GM23338 (cell line): ENCODE measurements around the gene AMZ1. TPM values are rescaled to one million over a fixed set of nuclear protein-coding genes. Genes with fewer than 3 reads are reported as not detected.
A peak's percentile ranks its signal among the peaks of the same experiment; 100 is the strongest.
"Not testable (repeated sequence)": the region's sequence is repeated elsewhere in the genome, so short reads cannot be mapped to it uniquely, and the experiment has no call there.

Source experiments
- ATAC-seq: fragments of 200-7000 bp; cut with Tn5 transposase; 3 replicates; pipeline ENCODE4 v1.9.1; 2020
- DNase-seq: peaks from one replicate; pipeline ENCODE4 v3.0.0-alpha.2; 2015; ENCODE audit warnings: low spot score
- H2AFZ ChIP-seq: fragments of 200-600 bp; sonication (generic); 2 replicates; pipeline ENCODE4 v1.8.0; 2016; ENCODE audit warnings: antibody characterized with exemption, mild to moderate bottlenecking, moderate library complexity
- H3F3A ChIP-seq: fragments of 200-600 bp; sonication (generic); replicated peaks from 2 replicates; pipeline ENCODE4 v1.8.0; 2017; ENCODE audit warnings: antibody characterized with exemption, mixed run types, low read depth
- H3K27ac ChIP-seq: fragments of 200-600 bp; sonication (generic); 2 replicates; pipeline ENCODE4 v1.6.1; 2016; ENCODE audit warnings: low read depth
- H3K27me3 ChIP-seq: fragments of 200-600 bp; sonication (generic); 2 replicates; pipeline ENCODE4 v1.8.0; 2016; ENCODE audit warnings: mild to moderate bottlenecking, mixed run types, moderate library complexity; ENCODE audit not compliant: insufficient read depth
- H3K36me3 ChIP-seq: fragments of 200-600 bp; sonication (generic); 2 replicates; pipeline ENCODE4 v1.8.0; 2016; ENCODE audit warnings: mild to moderate bottlenecking; ENCODE audit not compliant: insufficient read depth
- H3K4me1 ChIP-seq: fragments of 200-600 bp; sonication (generic); 2 replicates; pipeline ENCODE4 v1.8.0; 2016; ENCODE audit warnings: mild to moderate bottlenecking, moderate library complexity; ENCODE audit not compliant: insufficient read depth
- H3K4me2 ChIP-seq: fragments of 200-600 bp; sonication (generic); 2 replicates; pipeline ENCODE4 v1.7.1; 2017; ENCODE audit warnings: mixed run types
- H3K4me3 ChIP-seq: fragments of 200-600 bp; sonication (generic); 2 replicates; pipeline ENCODE4 v1.6.1; 2016; ENCODE audit warnings: mixed run types
- H3K79me2 ChIP-seq: fragments of 200-600 bp; sonication (generic); replicated peaks from 2 replicates; pipeline ENCODE4 v1.8.0; 2017; ENCODE audit warnings: mild to moderate bottlenecking; ENCODE audit not compliant: insufficient read depth
- H3K9me2 ChIP-seq: fragments of 200-600 bp; sonication (generic); 2 replicates; pipeline ENCODE4 v1.8.0; 2017; ENCODE audit not compliant: insufficient read depth
- H4K20me1 ChIP-seq: fragments of 200-600 bp; sonication (generic); replicated peaks from 2 replicates; pipeline ENCODE4 v1.8.0; 2017; ENCODE audit warnings: mild to moderate bottlenecking; ENCODE audit not compliant: insufficient read depth
- H3K27ac Mint-ChIP-seq: 2 replicates; pipeline ENCODE4 v1.8.0; 2020; ENCODE audit warnings: inconsistent platforms, mild to moderate bottlenecking, moderate library complexity, mixed read lengths
- H3K27me3 Mint-ChIP-seq: 3 replicates; pipeline ENCODE4 v1.8.0; 2022; ENCODE audit warnings: low read depth, mild to moderate bottlenecking, moderate library complexity, mixed read lengths, inconsistent platforms; ENCODE audit not compliant: insufficient read depth, poor library complexity
- H3K36me3 Mint-ChIP-seq: 3 replicates; pipeline ENCODE4 v1.8.0; 2021; ENCODE audit warnings: low read depth, mild to moderate bottlenecking, inconsistent platforms, moderate library complexity, mixed read lengths
- H3K4me1 Mint-ChIP-seq: 3 replicates; pipeline ENCODE4 v1.8.0; 2020; ENCODE audit warnings: mild to moderate bottlenecking, inconsistent platforms, mixed read lengths
- H3K4me3 Mint-ChIP-seq: 3 replicates; pipeline ENCODE4 v1.8.0; 2021; ENCODE audit warnings: moderate library complexity, mild to moderate bottlenecking, inconsistent platforms, mixed read lengths
- H3K9me3 Mint-ChIP-seq: 3 replicates; pipeline ENCODE4 v1.8.0; 2020; ENCODE audit warnings: moderate library complexity, mild to moderate bottlenecking, inconsistent platforms, mixed read lengths
- CREB1 ChIP-seq: fragments of 250-450 bp; sonication (Bioruptor Pico); IDR thresholded peaks from 2 replicates; pipeline ENCODE4 v1.5.0; 2020; ENCODE audit warnings: low read depth, mild to moderate bottlenecking, moderate library complexity
- CTCF ChIP-seq, 2 experiments: fragments of 200-600 bp in 1 of 2; sonication (generic) in 1 of 2; conservative IDR thresholded peaks; 2 replicates each; pipeline versions ENCODE4 v1.5.1 to v1.6.1; 2016 to 2017; ENCODE audit warnings: antibody characterized with exemption in 2 of 2, low read depth in 2 of 2, mild to moderate bottlenecking in 2 of 2, moderate library complexity in 1 of 2
- ETS1 ChIP-seq: IDR thresholded peaks from 2 replicates; pipeline ENCODE4 v1.6.1; 2016; ENCODE audit warnings: antibody characterized with exemption
- EZH2 ChIP-seq: fragments of 200-600 bp; sonication (generic); IDR thresholded peaks from one replicate; pipeline ENCODE4 v1.8.0; 2017; ENCODE audit warnings: antibody characterized with exemption, mild to moderate bottlenecking, low read depth; ENCODE audit not compliant: unreplicated experiment
- EZH2phosphoT487 ChIP-seq: fragments of 200-600 bp; sonication (generic); IDR thresholded peaks from one replicate; pipeline ENCODE4 v1.8.1; 2018; ENCODE audit warnings: antibody characterized with exemption; ENCODE audit not compliant: unreplicated experiment
- JUNB ChIP-seq: IDR thresholded peaks from one replicate; pipeline ENCODE4 v1.6.1; 2016; ENCODE audit warnings: antibody characterized with exemption; ENCODE audit not compliant: unreplicated experiment
- NANOG ChIP-seq: IDR thresholded peaks from 2 replicates; pipeline ENCODE4 v1.6.1; 2016; ENCODE audit warnings: antibody characterized with exemption, borderline replicate concordance
- REST ChIP-seq: IDR thresholded peaks from one replicate; pipeline ENCODE4 v1.6.1; 2018; ENCODE audit warnings: antibody characterized with exemption; ENCODE audit not compliant: unreplicated experiment
- ZNF114 ChIP-seq: fragments of 250-450 bp; sonication (Bioruptor Pico); IDR thresholded peaks from 2 replicates; pipeline ENCODE4 v1.5.0; 2020; ENCODE audit warnings: mild to moderate bottlenecking, moderate library complexity
- ZNF331 ChIP-seq: fragments of 250-450 bp; sonication (Bioruptor Pico); IDR thresholded peaks from 2 replicates; pipeline ENCODE4 v1.5.0; 2020; ENCODE audit warnings: low read depth, mild to moderate bottlenecking, moderate library complexity
- polyA plus RNA-seq: library from polyadenylated mRNA; unstranded; fragments of >200 nt; fragmentation: Nextera tagmentation; extraction: Ambion mirVana; gene quantifications from 2 replicates; pipeline ENCODE4 v1.2.1, GENCODE V29; 2016
- total RNA-seq: library from RNA; depleted of rRNA; stranded (reverse); fragments of >200 nt; shearing (Covaris generic); gene quantifications from 2 replicates; pipeline ENCODE4 v1.2.3, GENCODE V29; 2014

Gene AMZ1
- total and polyA plus RNA-seq, 2 experiments from 2014 or later = 0.73 to 4.5 TPM

GRCh38 chr7:2748684-2749083 is 60.7 kb downstream of the AMZ1 start:
- not testable (repeated sequence) for H3F3A ChIP-seq, H3K27me3 Mint-ChIP-seq, H3K4me3 ChIP-seq, H3K9me2 ChIP-seq, H3K4me1 ChIP-seq, H3K4me2 ChIP-seq, H4K20me1 ChIP-seq, H2AFZ ChIP-seq, H3K36me3 ChIP-seq, DNase-seq, ATAC-seq, H3K27me3 ChIP-seq, H3K27ac ChIP-seq, H3K4me3 Mint-ChIP-seq, H3K27ac Mint-ChIP-seq
- Mint-ChIP-seq H3K9me3 (peaks cover 39% of the 10 kb centered on the region), H3K36me3 (peaks cover 45% of the 10 kb centered on the region), H3K4me1 (peaks cover 18% of the 10 kb centered on the region)
- peaks cover 98% of the 10 kb centered on the region for H3K79me2 ChIP-seq

GRCh38 chr7:2750004-2750407 is 62.0 kb downstream of the AMZ1 start:
- Mint-ChIP-seq H3K27me3 (peaks cover 4% of the 10 kb centered on the region), H3K4me3 (no peak overlapping the region), H3K4me1 (peaks cover 18% of the 10 kb centered on the region), H3K27ac (no peak overlapping the region), H3K9me3 (peaks cover 26% of the 10 kb centered on the region), H3K36me3 (peaks cover 40% of the 10 kb centered on the region)
- TF ChIP-seq CTCF (conservative IDR thresholded peaks at IDR 0.05; ENCODE audit: low read depth in 2 of 2) (peak in 1 of 2 experiments; percentile 13; a peak in 1 of 4 replicates), JUNB (no peak)
- no peak for DNase-seq
- peaks cover 7% of the 10 kb centered on the region; the same call in 1 of the 2 replicates for H3K4me1 ChIP-seq
- H4K20me1 ChIP-seq = 0 out of 2 replicates have a peak, but pooled peaks cover 6% of the 10 kb centered on the region
- peaks cover 97% of the 10 kb centered on the region for H3K79me2 ChIP-seq
- H3K9me2 ChIP-seq = no peaks in the 10 kb centered on the region
- no peak overlapping the region for H3K27ac ChIP-seq
- no peaks in the 10 kb centered on the region for H3K27me3 ChIP-seq
- H3K36me3 ChIP-seq = no peaks in the 10 kb centered on the region
- H3K4me3 ChIP-seq = no peak overlapping the region
- H3K4me2 ChIP-seq = no peak overlapping the region
- no peak overlapping the region for H2AFZ ChIP-seq
- no peaks in the 10 kb centered on the region for H3F3A ChIP-seq
- ATAC-seq = peak; percentile 40; the same call in 1 of the 3 replicates

- 0 out of 2 replicates have a peak, but pooled peaks cover 6% of the 10 kb centered on the region for H4K20me1 ChIP-seq
- no peaks in the 10 kb centered on the region for H3K27me3 ChIP-seq
- no peaks in the 10 kb centered on the region for H3F3A ChIP-seq
- no peak overlapping the region for H2AFZ ChIP-seq
- no peaks in the 10 kb centered on the region for H3K9me2 ChIP-seq
- H3K27ac ChIP-seq = no peak overlapping the region
- peaks cover 15% of the 10 kb centered on the region for H3K9me3 Mint-ChIP-seq
- H3K27me3 Mint-ChIP-seq = peaks cover 3% of the 10 kb centered on the region
- no peak overlapping the region; the same call in 1 of the 2 replicates for H3K27ac Mint-ChIP-seq
- peaks cover 93% of the 10 kb centered on the region for H3K79me2 ChIP-seq
- peaks cover 7% of the 10 kb centered on the region; the same call in 1 of the 2 replicates for H3K4me1 ChIP-seq
- ATAC-seq (peak; percentile 77), DNase-seq (no peak)
- peaks cover 18% of the 10 kb centered on the region for H3K4me1 Mint-ChIP-seq
- peaks cover 40% of the 10 kb centered on the region for H3K36me3 Mint-ChIP-seq
- no peak overlapping the region for H3K4me2 ChIP-seq
- no peak overlapping the region for H3K4me3 Mint-ChIP-seq
- no peak overlapping the region for H3K4me3 ChIP-seq
- no peaks in the 10 kb centered on the region for H3K36me3 ChIP-seq
- no peak for TF ChIP-seq REST
- no peak for TF ChIP-seq CREB1 (CRISPR knock-in tag)
- TF ChIP-seq CTCF (conservative IDR thresholded peaks at IDR 0.05; ENCODE audit: low read depth in 2 of 2) = no peak
- no peak for TF ChIP-seq NANOG
- no peak for TF ChIP-seq JUNB
- no peak for TF ChIP-seq ETS1
- TF ChIP-seq ZNF114 (CRISPR knock-in tag) = no peak
- no peak for TF ChIP-seq ZNF331 (CRISPR knock-in tag)
- no peak for TF ChIP-seq EZH2phosphoT487
- no peak for TF ChIP-seq EZH2
Measured at GRCh38 chr7:2751086-2751485, 63.1 kb downstream of the AMZ1 start.
